Left cardiac atrium (tissue), 4 donors: ENCODE data around the gene ACVR1. TPM values are rescaled to one million over a fixed set of nuclear protein-coding genes. Genes with fewer than 3 reads are reported as not detected.
"Not testable (repeated sequence)": the region's sequence is repeated elsewhere in the genome, so short reads cannot be mapped to it uniquely, and the experiment has no call there.

ENCODE experiments used
- ATAC-seq, 2 donors: fragments of 200-7000 bp; cut with Tn5 transposase; one replicate each; pipeline ENCODE4 v1.9.1; 2020; ENCODE audit warnings: mild to moderate bottlenecking in 2 of 2, moderate library complexity in 2 of 2
- DNase-seq: peaks from one replicate; pipeline ENCODE4 v3.0.0-alpha.2; 2020
- intact Hi-C, 2 donors: fragments of 100-400 bp; cut with DNase I; formaldehyde crosslinking; loops; one replicate each; pipeline versions ENCODE4 v1.14.1 to v1.15.1; 2022 to 2023
- total RNA-seq, 2 donors: library from RNA; stranded (reverse); fragmentation: NEBNext Ultra II Directional; extraction: Animal tissue kit (Norgen Biotek cat#: 25700); gene quantifications; one replicate each; pipeline ENCODE4 v1.2.1, GENCODE V29; 2021
- donor health status: DM: no; HTN: yes; CAD: no.
- donor health status: DM: no; HTN: yes; CAD: no; lungs with severe emphysema.
- donor health status: DM: yes; HTN: yes; CAD: no.
- donor health status: Dilated cardiomyopathy.

ACVR1 gene
- total RNA-seq, 2 donors from 2014 or later: 34.2 to 36.8 TPM

DNA sequence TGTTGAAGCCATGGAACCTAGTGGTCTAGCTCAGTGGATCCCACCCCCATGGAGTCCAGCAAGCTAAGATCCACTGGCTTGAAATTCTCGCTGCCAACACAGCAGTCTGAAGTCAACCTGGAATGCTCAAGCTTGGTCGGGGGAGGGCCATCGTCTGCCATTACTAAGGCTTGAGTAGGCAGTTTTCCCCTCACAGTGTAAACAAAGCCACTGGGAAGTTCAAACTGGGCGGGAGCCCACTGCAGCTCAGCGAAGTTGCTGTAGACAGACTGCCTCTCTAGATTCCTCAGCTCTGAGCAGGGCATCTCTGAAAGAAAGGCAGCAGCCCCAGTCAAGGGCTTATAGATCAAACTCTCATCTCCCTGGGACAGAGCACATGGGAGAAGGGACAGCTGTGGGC, 171.5 kb downstream of the ACVR1 start:
- DNase-seq, ATAC-seq, intact Hi-C loops: not testable (repeated sequence)

DNA sequence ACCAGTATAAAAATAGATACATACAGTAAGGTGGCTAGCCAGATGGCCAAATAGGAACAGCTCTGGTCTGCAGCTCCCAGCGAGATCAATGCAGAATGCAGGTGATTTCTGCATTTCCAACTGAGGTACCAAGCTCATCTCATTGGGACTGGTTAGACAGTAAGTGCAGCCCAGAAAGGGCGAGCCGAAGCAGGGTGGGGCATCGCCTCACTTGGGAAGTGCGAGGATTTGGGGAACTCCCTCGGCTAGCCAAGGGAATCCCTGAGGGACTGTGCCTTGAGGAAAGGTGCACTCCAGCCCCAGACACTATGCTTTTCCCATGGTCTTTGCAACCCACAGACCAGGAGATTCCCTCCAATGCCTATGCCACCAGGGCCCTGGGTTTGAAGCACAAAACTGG, 172.0 kb downstream of the ACVR1 start:
- intact Hi-C loops, ATAC-seq, DNase-seq: not testable (repeated sequence)

DNA sequence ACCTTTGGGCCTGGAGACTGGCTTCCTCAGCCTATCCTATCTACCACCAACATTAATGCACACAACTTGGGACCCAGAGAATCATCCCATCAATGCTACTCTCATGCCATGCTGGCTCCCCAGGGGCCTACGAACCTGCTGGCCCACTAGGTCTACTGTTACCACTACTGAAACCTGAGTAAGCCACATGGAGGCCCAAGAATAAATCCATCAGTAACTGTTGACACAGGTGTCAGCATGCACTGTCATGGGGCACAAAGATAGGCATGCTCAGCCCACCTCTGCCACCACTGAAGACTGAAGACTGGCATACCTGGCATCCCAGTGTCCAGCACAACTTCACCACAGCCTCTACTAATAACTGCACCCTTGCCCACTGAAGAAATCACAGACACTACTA, 176.3 kb downstream of the ACVR1 start:
- intact Hi-C loops: no loop called here
- no peak for ATAC-seq
- no peak for DNase-seq

DNA sequence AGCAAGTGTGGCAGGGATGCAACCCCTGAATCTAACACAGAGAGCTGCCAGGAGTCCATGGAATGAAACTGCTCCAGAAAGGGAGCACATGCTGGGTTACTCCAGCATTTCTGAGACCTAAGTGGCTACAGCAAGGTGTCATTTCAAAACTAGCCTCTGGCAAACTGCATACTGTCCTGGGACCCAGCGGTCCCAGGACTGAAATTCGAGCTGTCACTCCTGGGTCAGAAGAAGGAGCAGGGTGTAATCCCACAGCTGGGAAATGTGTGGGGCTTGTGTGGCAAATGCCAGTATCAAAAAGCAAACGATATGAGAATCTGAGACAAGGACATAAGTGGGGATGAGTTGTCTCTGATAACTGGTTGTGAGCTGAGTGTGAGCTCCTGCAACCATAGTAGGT, 177.1 kb downstream of the ACVR1 start:
- DNase-seq: no peak
- intact Hi-C loops: no loop called here
- no peak for ATAC-seq

DNA sequence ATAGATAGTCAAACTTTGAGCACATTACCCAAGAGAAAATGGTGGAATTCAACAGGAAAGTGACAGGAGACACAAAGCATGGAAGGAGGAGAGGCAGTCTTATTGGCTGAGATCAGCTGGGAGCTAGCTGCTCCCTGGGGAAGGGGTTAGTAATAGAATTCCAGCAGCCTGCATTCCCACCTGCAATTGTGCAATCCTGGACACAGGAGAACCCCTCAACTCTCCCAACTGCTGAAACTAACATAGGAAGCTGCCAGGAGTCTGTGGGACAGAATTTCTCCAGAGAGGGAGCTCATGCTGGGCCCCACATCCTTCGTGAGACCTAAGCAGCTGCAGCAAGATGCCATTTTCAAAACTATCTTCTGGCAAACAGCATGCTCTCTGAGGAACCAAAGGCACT, 177.7 kb downstream of the ACVR1 start:
- ATAC-seq: no peak
- no peak for DNase-seq
- intact Hi-C loops: no loop called here

DNA sequence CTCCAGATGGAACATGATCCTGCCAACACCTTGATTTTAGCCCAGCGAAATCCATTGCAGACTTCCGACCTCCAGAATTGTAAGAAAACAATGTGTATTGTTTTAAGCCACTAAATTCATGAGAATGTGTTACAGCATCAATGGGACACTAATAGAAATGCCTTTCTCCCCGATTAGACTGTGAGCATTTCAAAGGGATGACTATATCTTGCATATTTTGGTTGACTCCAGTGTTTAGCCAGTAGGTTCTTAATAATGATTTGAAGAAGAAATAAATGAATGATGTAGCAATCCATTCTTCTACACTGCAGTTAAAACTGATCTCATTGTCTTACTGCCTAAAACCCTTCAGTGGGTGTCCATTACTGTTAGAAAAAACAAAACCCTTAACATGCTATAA, 180.1 kb downstream of the ACVR1 start:
- intact Hi-C loops: no loop called here
- ATAC-seq: no peak

DNA sequence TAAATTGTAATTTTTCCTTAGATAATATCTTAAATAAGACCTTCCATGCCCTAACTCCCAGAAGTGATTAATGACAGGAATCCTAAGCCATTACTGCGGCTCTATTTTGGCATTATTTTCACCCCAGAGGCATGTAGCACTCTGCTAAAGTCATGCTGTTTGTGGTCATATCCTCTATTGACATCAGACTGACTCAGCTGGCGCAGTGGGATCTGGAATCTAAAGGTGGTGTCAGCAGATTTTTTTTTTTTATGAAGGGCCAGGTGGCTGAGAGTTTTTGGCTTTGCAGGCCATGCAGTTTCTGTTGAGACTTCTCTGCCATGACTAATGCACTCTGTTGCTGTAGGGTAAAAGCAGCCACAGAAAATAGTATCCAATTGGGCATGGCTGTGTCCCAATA, 183.4 kb downstream of the ACVR1 start:
- ATAC-seq: no peak
- DNase-seq: no peak
- intact Hi-C loops: no loop called here

More for the DNA sequence above, 180.1 kb downstream of the ACVR1 start:
- no peak for DNase-seq

DNA sequence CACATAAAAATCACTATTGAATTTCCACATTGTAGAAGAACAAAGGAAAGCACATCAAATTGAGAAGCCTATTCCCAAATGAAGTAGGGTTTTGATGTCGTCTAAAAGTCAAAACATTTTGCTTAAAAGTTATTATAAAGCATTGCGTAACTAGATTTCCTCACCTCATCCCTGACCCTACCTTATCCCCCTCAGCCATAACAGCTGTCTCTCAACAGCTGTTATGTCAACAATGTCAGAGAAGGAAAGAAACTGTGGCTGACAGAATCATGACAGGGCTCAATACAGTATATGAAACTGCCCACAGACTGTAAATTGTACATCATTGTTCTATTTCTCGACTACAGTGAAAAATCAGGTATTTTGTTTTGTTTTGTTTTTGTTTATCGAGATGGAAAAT, 184.4 kb downstream of the ACVR1 start:
- DNase-seq: no peak
- no peak for ATAC-seq

DNA sequence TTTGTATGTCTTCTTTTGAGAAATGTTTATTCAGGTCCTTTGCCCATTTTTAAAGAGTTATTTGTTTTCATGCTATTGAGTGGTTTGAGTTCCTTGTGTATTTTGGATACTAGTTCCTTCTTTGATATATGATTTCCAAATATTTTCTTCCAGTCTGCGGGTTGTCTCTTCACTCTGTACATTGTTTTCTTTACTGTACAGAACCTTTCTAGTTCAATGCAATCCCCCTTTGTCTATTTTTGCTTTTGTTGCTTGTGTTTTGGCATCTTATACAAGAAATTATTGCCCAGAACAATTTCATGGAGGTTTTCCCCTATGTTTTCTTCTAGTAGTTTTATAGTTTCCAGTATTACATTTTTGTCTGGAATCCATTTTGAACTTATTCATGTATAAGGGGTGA, 185.0 kb downstream of the ACVR1 start:
- DNase-seq: no peak
- no peak for ATAC-seq
- intact Hi-C loops: no loop called here

More for the DNA sequence above, 184.4 kb downstream of the ACVR1 start:
- intact Hi-C loops: no loop called here

Other genes with a start within 250 kb of the ACVR1 start
- 10 to 100 TPM in 1 of 2 donors, 1 to 10 TPM in 1; 2.6 to 10.0 TPM for gene ACVR1C, start 247.5 kb downstream of the ACVR1 start, total RNA-seq
- gene UPP2, start 225.5 kb upstream of the ACVR1 start, total RNA-seq: not detected